HCT116 (cell line): ENCODE measurements around the gene FOXK1. TPM values are rescaled to one million over a fixed set of nuclear protein-coding genes. Genes with fewer than 3 reads are reported as not detected.

Experiments
- ATAC-seq: fragments of 200-7000 bp; cut with Tn5 transposase; 2 replicates; pipeline ENCODE4 v1.9.1; 2020; ENCODE audit warnings: mild to moderate bottlenecking, moderate library complexity
- BruUV-seq: library from RNA; stranded (reverse); fragments of 400-500 nt; replicated peaks from 2 replicates; lab custom pipeline; 2021; lab: Mats Ljungman, UMichigan
- CTCF ChIA-PET: fragments of 300-600 bp; sonication (Branson Sonifier 250); formaldehyde crosslinking; loops from one replicate; lab custom pipeline; 2021; ENCODE audit warnings: antibody characterized with exemption; lab: Charles Lee
- POLR2A ChIA-PET: fragments of 300-600, 350-600 bp; sonication (Branson Sonifier 250); formaldehyde crosslinking; loops from one replicate; lab custom pipeline; 2021; ENCODE audit warnings: antibody characterized with exemption; lab: Charles Lee
- RAD21 ChIA-PET, 2 experiments: fragments of 300-600 bp; sonication (Branson Sonifier 250); formaldehyde crosslinking; loops; one replicate each; lab custom pipeline; 2023; ENCODE audit warnings: low total read pairs in 2 of 2; ENCODE audit not compliant: uncharacterized antibody in 2 of 2, unreplicated experiment in 2 of 2, low non-redundant PET in 1 of 2; lab: Charles Lee
- DNase-seq: peaks from one replicate; pipeline ENCODE4 v3.0.0-alpha.2; 2010; ENCODE audit warnings: low read depth, low spot score
- H2AFZ ChIP-seq: fragments of 200-600 bp; shearing (Covaris generic), sonication (generic); 2 replicates; pipeline ENCODE4 v1.6.1; 2017; ENCODE audit warnings: low read depth, mixed run types, mixed read lengths, antibody characterized with exemption, low read length; ENCODE audit not compliant: poor library complexity, severe bottlenecking
- H3K27ac ChIP-seq: 2 replicates; pipeline ENCODE4 v1.5.1; 2012; ENCODE audit warnings: low read depth, low read length
- H3K27me3 ChIP-seq: fragments of 200-600 bp; sonication (generic); 2 replicates; pipeline ENCODE4 v1.6.1; 2016; ENCODE audit warnings: mixed run types, low read length, mixed read lengths; ENCODE audit not compliant: insufficient read depth
- H3K36me3 ChIP-seq, 2 experiments: fragments of 200-500 bp in 1 of 2; fragments of 200-600 bp in 1 of 2; sonication (Bioruptor generic) in 1 of 2; sonication (generic) in 1 of 2; 2 replicates each; pipeline versions ENCODE4 v1.5.1 to v1.6.1; 2014 to 2016; ENCODE audit warnings: low read length in 2 of 2, inconsistent platforms in 1 of 2, mixed read lengths in 1 of 2, mixed run types in 1 of 2; ENCODE audit not compliant: insufficient read depth in 2 of 2, control insufficient read depth in 1 of 2
- H3K4me1 ChIP-seq, 2 experiments: fragments of 200-600 bp in 1 of 2; sonication (generic) in 1 of 2; 2 replicates each; pipeline versions ENCODE4 v1.5.1 to v1.6.1; 2012 to 2017; ENCODE audit warnings: low read length in 2 of 2, inconsistent platforms in 1 of 2, mild to moderate bottlenecking in 1 of 2, mixed read lengths in 1 of 2, mixed run types in 1 of 2, moderate library complexity in 1 of 2; ENCODE audit not compliant: insufficient read depth in 2 of 2, control insufficient read depth in 1 of 2
- H3K4me2 ChIP-seq: fragments of 200-600 bp; sonication (generic); 2 replicates; pipeline ENCODE4 v1.6.1; 2017; ENCODE audit warnings: mixed run types, low read length, mixed read lengths
- H3K4me3 ChIP-seq, 2 experiments: fragments of 200-600 bp in 1 of 2; sonication (generic) in 1 of 2; replicated peaks in 1 of 2; 2 replicates each; pipeline ENCODE4 v1.5.1; 2011 to 2016; ENCODE audit warnings: low read length in 2 of 2, control low read depth in 1 of 2, low read depth in 1 of 2, mild to moderate bottlenecking in 1 of 2, mixed read lengths in 1 of 2, mixed run types in 1 of 2
- H3K79me2 ChIP-seq: fragments of 200-600 bp; sonication (generic); 2 replicates; pipeline ENCODE4 v1.6.1; 2017; ENCODE audit warnings: mild to moderate bottlenecking, mixed run types, low read length, moderate library complexity, mixed read lengths; ENCODE audit not compliant: insufficient read depth
- H3K9ac ChIP-seq: fragments of 200-600 bp; sonication (generic); 2 replicates; pipeline ENCODE4 v1.6.1; 2016; ENCODE audit warnings: low read length, mixed read lengths
- H3K9me2 ChIP-seq: fragments of 200-600 bp; sonication (generic), shearing (Covaris generic); 2 replicates; pipeline ENCODE4 v1.6.1; 2017; ENCODE audit warnings: mixed run types, mild to moderate bottlenecking, moderate library complexity; ENCODE audit not compliant: insufficient read depth
- H3K9me3 ChIP-seq, 2 experiments: fragments of 200-500 bp in 1 of 2; fragments of 200-600 bp in 1 of 2; sonication (Bioruptor generic) in 1 of 2; sonication (generic) in 1 of 2; 2 replicates each; pipeline ENCODE4 v1.6.1; 2014 to 2017; ENCODE audit warnings: low read length in 2 of 2, mixed read lengths in 2 of 2, inconsistent platforms in 1 of 2, low read depth in 1 of 2, mild to moderate bottlenecking in 1 of 2, mixed run types in 1 of 2, moderate library complexity in 1 of 2; ENCODE audit not compliant: control insufficient read depth in 1 of 2, insufficient read depth in 1 of 2
- H4K20me1 ChIP-seq: fragments of 200-600 bp; sonication (generic), shearing (Covaris generic); 2 replicates; pipeline ENCODE4 v1.6.1; 2017; ENCODE audit warnings: mixed run types, mild to moderate bottlenecking, moderate library complexity; ENCODE audit not compliant: insufficient read depth
- EGR1 ChIP-seq: IDR thresholded peaks from 2 replicates; pipeline ENCODE4 v1.6.1; 2012; ENCODE audit warnings: low read depth
- ELF1 ChIP-seq: IDR thresholded peaks from 2 replicates; pipeline ENCODE4 v1.6.1; 2012; ENCODE audit warnings: low read depth, borderline replicate concordance
- FOSL1 ChIP-seq: IDR thresholded peaks from 2 replicates; pipeline ENCODE4 v1.6.1; 2012; ENCODE audit warnings: low read depth
- JUND ChIP-seq: IDR thresholded peaks from 2 replicates; pipeline ENCODE4 v1.6.1; 2012
- YY1 ChIP-seq: IDR thresholded peaks from 2 replicates; pipeline ENCODE4 v1.6.1; 2011; ENCODE audit warnings: low read length, low read depth, moderate library complexity, mild to moderate bottlenecking; ENCODE audit not compliant: insufficient replicate concordance; ENCODE audit errors: extremely low read depth
- ZFX ChIP-seq: fragments of 450-650 bp; IDR thresholded peaks from 2 replicates; pipeline ENCODE4 v1.6.1; 2017
- ZNF274 ChIP-seq: fragments of 200-500 bp; sonication (Bioruptor generic); IDR thresholded peaks from 2 replicates; pipeline ENCODE4 v1.6.1; 2014; ENCODE audit warnings: mild to moderate bottlenecking, low read depth, low read length, inconsistent platforms
- intact Hi-C: fragments of 100-400 bp; cut with micrococcal nuclease; formaldehyde crosslinking; loops from 2 replicates; pipeline ENCODE4 v1.10.0; 2022
- total RNA-seq: library from RNA; stranded (reverse); gene quantifications from one replicate; pipeline ENCODE4 v1.2.1, GENCODE V29; 2021; ENCODE audit not compliant: unreplicated experiment
- TF ChIP-seq, protein P1 (sequence below): IDR thresholded peaks from 2 replicates; pipeline ENCODE4 v1.6.1; 2012; ENCODE audit warnings: low read depth
- TF ChIP-seq, protein P2 (sequence below): IDR thresholded peaks from 2 replicates; pipeline ENCODE4 v1.6.1; 2012
- TF ChIP-seq, protein P3 (sequence below): IDR thresholded peaks from 2 replicates; pipeline ENCODE4 v1.6.1; 2012

FOXK1 gene
- total RNA-seq, 1 experiment from 2014 or later = 60.5 TPM

DNA sequence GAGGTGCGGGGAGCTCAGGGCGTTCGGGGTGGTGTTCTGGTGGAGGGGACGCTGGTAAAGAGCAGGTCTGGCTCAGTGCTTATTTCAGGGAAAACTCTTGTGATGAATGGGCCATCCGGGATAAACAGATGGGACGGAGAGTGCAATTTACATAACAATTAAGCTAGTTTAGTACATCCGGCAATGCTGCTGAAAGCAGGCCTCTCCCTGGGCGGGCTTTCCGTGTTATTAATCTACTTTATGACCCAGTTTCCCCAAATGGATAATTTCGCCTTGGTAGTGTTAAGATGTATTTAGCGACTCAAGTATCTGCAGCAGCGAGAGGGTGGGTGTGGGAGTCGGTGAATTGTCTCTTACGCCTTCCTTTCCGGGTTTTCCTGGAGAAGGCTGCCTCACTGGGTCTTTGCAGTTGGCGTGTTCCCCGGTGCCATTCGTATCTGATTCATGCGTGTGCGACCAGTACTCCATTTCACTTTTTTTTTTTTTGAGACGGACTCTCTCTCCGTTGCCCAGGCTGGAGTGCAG, 25.2 kb downstream of the FOXK1 start:
- Histone ChIP-seq H4K20me1 (0 out of 2 replicates have a peak, but pooled peaks cover 3% of the 10 kb centered on the region), H3K79me2 (peaks cover 97% of the 10 kb centered on the region), H3K4me2 (no peak overlapping the region), H3K4me3 (no peak overlapping the region), H3K9ac (no peak overlapping the region), H3K36me3 (no peaks in the 10 kb centered on the region), H3K4me1 (no peaks in the 10 kb centered on the region), H3K9me3 (no peaks in the 10 kb centered on the region), H3K9me2 (no peaks in the 10 kb centered on the region), H2AFZ (no peak overlapping the region), H3K27ac (no peak overlapping the region), H3K27me3 (no peaks in the 10 kb centered on the region)
- DNase-seq (no peak), ATAC-seq (no peak)
- intact Hi-C loops = no loop called here
- RAD21 ChIA-PET = no interaction called here
- POLR2A ChIA-PET = no interaction called here
- no peak for TF ChIP-seq ZNF274
- TF ChIP-seq FOSL1 = no peak
- no peak for TF ChIP-seq ELF1
- TF ChIP-seq EGR1 = no peak
- TF ChIP-seq, protein P1, sequence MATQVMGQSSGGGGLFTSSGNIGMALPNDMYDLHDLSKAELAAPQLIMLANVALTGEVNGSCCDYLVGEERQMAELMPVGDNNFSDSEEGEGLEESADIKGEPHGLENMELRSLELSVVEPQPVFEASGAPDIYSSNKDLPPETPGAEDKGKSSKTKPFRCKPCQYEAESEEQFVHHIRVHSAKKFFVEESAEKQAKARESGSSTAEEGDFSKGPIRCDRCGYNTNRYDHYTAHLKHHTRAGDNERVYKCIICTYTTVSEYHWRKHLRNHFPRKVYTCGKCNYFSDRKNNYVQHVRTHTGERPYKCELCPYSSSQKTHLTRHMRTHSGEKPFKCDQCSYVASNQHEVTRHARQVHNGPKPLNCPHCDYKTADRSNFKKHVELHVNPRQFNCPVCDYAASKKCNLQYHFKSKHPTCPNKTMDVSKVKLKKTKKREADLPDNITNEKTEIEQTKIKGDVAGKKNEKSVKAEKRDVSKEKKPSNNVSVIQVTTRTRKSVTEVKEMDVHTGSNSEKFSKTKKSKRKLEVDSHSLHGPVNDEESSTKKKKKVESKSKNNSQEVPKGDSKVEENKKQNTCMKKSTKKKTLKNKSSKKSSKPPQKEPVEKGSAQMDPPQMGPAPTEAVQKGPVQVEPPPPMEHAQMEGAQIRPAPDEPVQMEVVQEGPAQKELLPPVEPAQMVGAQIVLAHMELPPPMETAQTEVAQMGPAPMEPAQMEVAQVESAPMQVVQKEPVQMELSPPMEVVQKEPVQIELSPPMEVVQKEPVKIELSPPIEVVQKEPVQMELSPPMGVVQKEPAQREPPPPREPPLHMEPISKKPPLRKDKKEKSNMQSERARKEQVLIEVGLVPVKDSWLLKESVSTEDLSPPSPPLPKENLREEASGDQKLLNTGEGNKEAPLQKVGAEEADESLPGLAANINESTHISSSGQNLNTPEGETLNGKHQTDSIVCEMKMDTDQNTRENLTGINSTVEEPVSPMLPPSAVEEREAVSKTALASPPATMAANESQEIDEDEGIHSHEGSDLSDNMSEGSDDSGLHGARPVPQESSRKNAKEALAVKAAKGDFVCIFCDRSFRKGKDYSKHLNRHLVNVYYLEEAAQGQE = no peak
- TF ChIP-seq, protein P2, sequence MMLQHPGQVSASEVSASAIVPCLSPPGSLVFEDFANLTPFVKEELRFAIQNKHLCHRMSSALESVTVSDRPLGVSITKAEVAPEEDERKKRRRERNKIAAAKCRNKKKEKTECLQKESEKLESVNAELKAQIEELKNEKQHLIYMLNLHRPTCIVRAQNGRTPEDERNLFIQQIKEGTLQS = no peak
- TF ChIP-seq, protein P3, sequence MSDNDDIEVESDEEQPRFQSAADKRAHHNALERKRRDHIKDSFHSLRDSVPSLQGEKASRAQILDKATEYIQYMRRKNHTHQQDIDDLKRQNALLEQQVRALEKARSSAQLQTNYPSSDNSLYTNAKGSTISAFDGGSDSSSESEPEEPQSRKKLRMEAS = no peak
- no peak for TF ChIP-seq JUND
- no peak for TF ChIP-seq ZFX
- no peak for TF ChIP-seq YY1
- BruUV-seq = no TSS peak
- CTCF ChIA-PET = no interaction called here
